Placental pericyte (primary cell): ENCODE results near the gene OR1N2. TPM values are rescaled to one million over a fixed set of nuclear protein-coding genes. Genes with fewer than 3 reads are reported as not detected.

Source experiments
- total RNA-seq: library from RNA; depleted of rRNA; stranded (reverse); fragments of >200 nt; gene quantifications from 2 replicates; pipeline ENCODE4 v1.2.3, GENCODE V29; 2012

The OR1N2 gene
- total RNA-seq = not detected in 2 replicates

GRCh38 chr9:122552812-122553211, at the start of gene OR1N2:
Gene OR1N2 (plus strand): TSS chr9:122553112. CDS start chr9:122553212, 100 bp downstream.

GRCh38 chr9:122510502-122510901, 42.4 kb upstream of the OR1N2 start, which contains the start of gene OR1J2:
Gene OR1J2 (plus strand): TSS chr9:122510802. CDS start chr9:122510802, 0 bp downstream.

GRCh38 chr9:122518841-122519240, 34.1 kb upstream of the OR1N2 start, which contains the start of gene OR1J4:
Gene OR1J4 (plus strand): TSS chr9:122519141. CDS start chr9:122519141, 0 bp downstream.

GRCh38 chr9:122527193-122527592, 25.7 kb upstream of the OR1N2 start, which contains the start of gene OR1N1:
Gene OR1N1 (minus strand): TSS chr9:122527293. CDS start chr9:122527293, 0 bp downstream.

DNA sequence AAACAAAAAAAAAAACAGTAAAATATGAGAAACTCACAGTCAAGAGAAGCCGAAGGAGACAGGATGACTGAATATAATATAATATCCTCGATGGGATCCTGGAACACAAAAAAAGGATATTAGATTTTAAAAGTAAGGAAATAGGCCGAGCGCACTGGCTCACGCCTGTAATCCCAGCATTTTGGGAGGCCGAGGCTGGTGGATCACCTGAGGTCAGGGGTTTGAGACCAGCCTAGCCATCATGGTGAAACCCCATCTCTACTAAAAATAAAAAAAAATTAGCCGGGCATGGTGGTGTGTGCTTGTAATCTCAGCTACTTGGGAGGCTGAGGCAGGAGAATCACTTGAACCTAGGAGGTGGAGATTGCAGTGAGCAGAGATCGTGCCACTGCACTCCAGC, 30.4 kb downstream of the OR1N2 start, which contains the start of gene OR1L8:
TSS of gene OR1L8 (minus strand) at position 101 of the 400 bp plus-strand sequence. CDS start 14,907 bp downstream, outside the sequence.

Other genes starting within 250 kb of the OR1N2 start
- 4.6 and 39.2 TPM in 2 replicates for gene PTGS1, start 182.1 kb upstream of the OR1N2 start, total RNA-seq
- not detected in 2 replicates for gene OR1J1, start 75.2 kb upstream of the OR1N2 start, total RNA-seq
- not detected in 2 replicates for gene OR1J2, start 42.3 kb upstream of the OR1N2 start, total RNA-seq
- gene OR1J4, start 34.0 kb upstream of the OR1N2 start, total RNA-seq = not detected in 2 replicates
- gene OR1N1, start 25.8 kb upstream of the OR1N2 start, total RNA-seq = not detected in 2 replicates
- gene OR1L8, start 30.3 kb downstream of the OR1N2 start, total RNA-seq = not detected in 2 replicates
- not detected in 2 replicates for gene OR1Q1, start 61.6 kb downstream of the OR1N2 start, total RNA-seq
- gene OR1B1, start 104.5 kb downstream of the OR1N2 start, total RNA-seq = not detected in 2 replicates
- not detected in 2 replicates for gene OR1L1, start 108.6 kb downstream of the OR1N2 start, total RNA-seq
- not detected in 2 replicates for gene OR1L3, start 122.0 kb downstream of the OR1N2 start, total RNA-seq
- gene OR1L4, start 170.9 kb downstream of the OR1N2 start, total RNA-seq = not detected in 2 replicates
- gene OR1L6, start 189.2 kb downstream of the OR1N2 start, total RNA-seq = not detected in 2 replicates
- not detected in 2 replicates for gene OR5C1, start 235.8 kb downstream of the OR1N2 start, total RNA-seq
- gene OR1K1, start 247.0 kb downstream of the OR1N2 start, total RNA-seq = not detected in 2 replicates